Right cardiac atrium (tissue), 5 donors: ENCODE data around the gene FAM83G. TPM values are rescaled to one million over a fixed set of nuclear protein-coding genes. Genes with fewer than 3 reads are reported as not detected.
"Not testable (repeated sequence)": the region's sequence is repeated elsewhere in the genome, so short reads cannot be mapped to it uniquely, and the experiment has no call there.

Source experiments
- ATAC-seq, 2 donors: fragments of 200-7000 bp; cut with Tn5 transposase; one replicate each; pipeline versions ENCODE4 v1.8.0 to v1.9.1; 2020; ENCODE audit warnings: moderate library complexity in 2 of 2, mild to moderate bottlenecking in 1 of 2
- DNase-seq, 3 donors: peaks; one replicate each; pipeline ENCODE4 v3.0.0-alpha.2; 2020
- H3K27ac ChIP-seq: one replicate; pipeline ENCODE4 v1.5.1; 2013; ENCODE audit warnings: mild to moderate bottlenecking, low read length, control low read depth, moderate library complexity
- H3K27me3 ChIP-seq: one replicate; pipeline ENCODE4 v1.6.1; 2013; ENCODE audit not compliant: control insufficient read depth, insufficient read depth
- H3K4me1 ChIP-seq: one replicate; pipeline ENCODE4 v1.6.1; 2013; ENCODE audit warnings: low read length; ENCODE audit not compliant: control insufficient read depth, insufficient read depth
- H3K4me3 ChIP-seq: one replicate; pipeline ENCODE4 v1.5.1; 2013; ENCODE audit warnings: low read length, control low read depth
- H3K9me3 ChIP-seq: one replicate; pipeline ENCODE4 v1.6.1; 2013; ENCODE audit warnings: low read length; ENCODE audit not compliant: control insufficient read depth
- WGBS: extraction: QIAGEN DNeasy Blood & Tissue Kit; methylation state at CpG from one replicate; pipeline ENCODE4 v1.1.7; 2013; 5-methylcytosine and 5-hydroxymethylcytosine counted together
- intact Hi-C, 4 donors: fragments of 100-400 bp; cut with DNase I; formaldehyde crosslinking; loops; one replicate each; pipeline versions ENCODE4 v1.11.0 to v1.14.0; 2022 to 2023
- polyA plus RNA-seq: library from polyadenylated mRNA; stranded (reverse); fragments of 200-250 nt; gene quantifications from one replicate; pipeline ENCODE4 v1.2.3, GENCODE V29; 2013
- total RNA-seq, 4 donors: library from RNA; stranded (reverse); fragmentation: NEBNext Ultra II Directional; extraction: Animal tissue kit (Norgen Biotek cat#: 25700); gene quantifications; one replicate each; pipeline ENCODE4 v1.2.1, GENCODE V29; 2021
- donor health status: healthy with polysubstance abuse.
- donor health status: DM: no; HTN: yes; CAD: no.
- donor health status: DM: no; HTN: no; CAD: no.
- donor health status: DM: no; HTN: yes; CAD: no; lungs with severe emphysema.
- donor health status: DM: yes; HTN: yes; CAD: no.

Gene FAM83G
- total and polyA plus RNA-seq, 5 donors: 18.7 to 40.2 (median 30.3) TPM

- DNase-seq, H3K4me1 ChIP-seq, H3K27me3 ChIP-seq, H3K4me3 ChIP-seq, intact Hi-C loops, H3K9me3 ChIP-seq, H3K27ac ChIP-seq: not testable (repeated sequence)
- peak; percentile 2 to 10 for ATAC-seq
- WGBS: no CpG with 5 or more reads among the region's 12 CpGs
Observed at GRCh38 chr17:19038730-19039129, 34.2 kb upstream of the FAM83G start.

- H3K9me3 ChIP-seq, DNase-seq, H3K4me1 ChIP-seq, H3K27ac ChIP-seq, H3K4me3 ChIP-seq, intact Hi-C loops, H3K27me3 ChIP-seq: not testable (repeated sequence)
- peak; percentile 76 to 79 for ATAC-seq
- WGBS: no CpG with 5 or more reads among the region's 17 CpGs
Observed at GRCh38 chr17:19038007-19038406, 33.4 kb upstream of the FAM83G start.

DNA sequence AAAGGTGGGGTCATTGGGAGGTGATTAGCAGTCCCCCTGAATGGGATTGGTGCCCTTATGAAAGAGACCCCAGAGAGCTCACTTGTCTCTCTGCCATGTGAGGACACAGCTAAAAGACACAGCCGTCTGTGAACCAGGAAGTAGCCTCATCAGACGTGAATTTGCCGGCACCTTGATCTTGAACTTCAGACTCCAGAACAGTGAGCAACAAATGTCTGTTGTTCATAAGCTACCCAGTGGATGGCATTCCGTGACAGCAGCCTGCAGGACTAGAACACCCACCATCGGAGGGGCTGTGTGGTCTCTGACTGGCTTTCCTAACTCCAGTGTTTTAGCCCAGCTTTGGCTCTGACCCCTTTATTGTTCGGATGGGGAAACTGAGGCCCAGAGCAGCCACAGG, 33.0 kb upstream of the FAM83G start:
- H3K9me3 ChIP-seq, intact Hi-C loops, H3K27me3 ChIP-seq, H3K27ac ChIP-seq, DNase-seq, ATAC-seq, H3K4me3 ChIP-seq, H3K4me1 ChIP-seq: not testable (repeated sequence)
- WGBS: no CpG with 5 or more reads among the region's 6 CpGs

DNA sequence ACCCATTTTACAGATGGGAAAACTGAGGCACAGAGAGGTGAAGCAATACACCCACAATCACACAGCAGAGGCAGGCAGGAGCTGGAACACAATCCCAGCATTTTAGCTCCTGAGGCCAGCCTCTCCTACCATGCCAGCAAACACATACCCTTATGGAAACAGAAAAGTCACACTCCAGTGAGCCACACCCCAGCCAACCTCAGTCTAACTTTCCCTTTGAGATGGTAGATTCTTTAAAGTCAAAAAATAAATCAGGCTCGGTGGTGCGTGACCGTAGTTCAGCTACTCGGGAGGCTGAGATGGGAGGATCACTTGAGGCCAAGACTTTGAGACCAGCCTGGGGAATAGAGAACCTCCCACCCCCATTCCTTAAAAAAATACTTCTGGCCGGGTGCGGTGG, 31.6 kb upstream of the FAM83G start:
- ATAC-seq, intact Hi-C loops, DNase-seq, H3K4me3 ChIP-seq, H3K9me3 ChIP-seq, H3K27ac ChIP-seq, H3K4me1 ChIP-seq, H3K27me3 ChIP-seq: not testable (repeated sequence)
- no CpG with 5 or more reads among the region's 6 CpGs for WGBS

- DNase-seq, intact Hi-C loops, H3K9me3 ChIP-seq, H3K4me1 ChIP-seq, H3K27me3 ChIP-seq, H3K4me3 ChIP-seq, H3K27ac ChIP-seq: not testable (repeated sequence)
- 31% methylated on average over 2 of the region's 24 CpGs for WGBS
- ATAC-seq: peak; percentile 87 to 88
Observed at GRCh38 chr17:19032377-19032988, 27.9 kb upstream of the FAM83G start.

- H3K9me3 ChIP-seq, H3K27me3 ChIP-seq, H3K4me1 ChIP-seq, H3K4me3 ChIP-seq, intact Hi-C loops: not testable (repeated sequence)
- ATAC-seq (peak; percentile 80 to 86), DNase-seq (peak; percentile 79 to 84 (median 84))
- peak overlapping the region; percentile 78 for H3K27ac ChIP-seq
- no CpG with 5 or more reads among the region's 4 CpGs for WGBS
Observed at GRCh38 chr17:19031729-19032128, 27.2 kb upstream of the FAM83G start.

DNA sequence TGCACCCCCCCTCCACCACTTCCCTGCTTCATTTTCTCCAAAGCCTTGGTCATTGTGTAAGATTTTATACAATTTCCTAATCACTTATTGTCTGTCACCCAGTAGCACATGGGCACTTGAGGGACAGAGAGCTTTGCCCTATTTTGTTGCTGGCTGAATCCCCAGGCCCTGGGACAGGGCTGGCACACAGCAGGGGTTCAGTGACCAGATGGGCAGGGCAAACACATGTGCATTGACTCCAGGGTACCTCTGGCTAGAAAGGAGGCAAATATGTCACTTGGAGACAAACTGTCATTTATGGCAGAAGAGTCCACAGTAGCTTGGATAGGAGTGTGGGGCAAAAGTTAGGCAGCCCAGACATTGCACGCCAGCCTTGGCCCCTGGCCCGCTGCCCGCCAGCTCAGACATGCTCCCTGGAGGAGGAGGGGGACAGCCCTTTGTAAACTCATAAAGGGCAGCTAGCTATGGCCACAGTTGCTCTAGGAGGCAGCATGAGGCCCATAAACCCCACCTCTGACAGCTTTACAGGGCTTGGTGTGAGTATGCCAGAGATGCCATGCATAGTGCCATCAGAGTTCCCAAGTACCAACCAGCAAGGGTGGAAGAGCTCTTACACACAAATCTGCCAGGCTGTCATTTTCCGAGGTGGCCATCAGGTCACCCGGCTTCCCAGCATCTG, 26.3 kb upstream of the FAM83G start:
- H3K27ac ChIP-seq, H3K4me3 ChIP-seq, H3K27me3 ChIP-seq, intact Hi-C loops, H3K9me3 ChIP-seq, H3K4me1 ChIP-seq, DNase-seq: not testable (repeated sequence)
- 68% methylated on average over 2 of the region's 5 CpGs for WGBS
- peak in 1 of 2 donors; percentile 16 for ATAC-seq

GRCh38 chr17:19029740-19030139, 25.2 kb upstream of the FAM83G start:
- H3K4me1 ChIP-seq, H3K4me3 ChIP-seq, H3K27ac ChIP-seq, H3K27me3 ChIP-seq, DNase-seq, H3K9me3 ChIP-seq, intact Hi-C loops: not testable (repeated sequence)
- ATAC-seq: peak; percentile 2 to 6
- 32% methylated on average over 2 of the region's 5 CpGs for WGBS

GRCh38 chr17:19028671-19029070, 24.1 kb upstream of the FAM83G start:
- DNase-seq, H3K27me3 ChIP-seq, H3K9me3 ChIP-seq, ATAC-seq, intact Hi-C loops, H3K27ac ChIP-seq, H3K4me3 ChIP-seq, H3K4me1 ChIP-seq: not testable (repeated sequence)
- no CpG with 5 or more reads among the region's 11 CpGs for WGBS

- WGBS: 82% methylated on average over 22 of the region's 22 CpGs
- H3K4me3 ChIP-seq: no peak overlapping the region
- no peaks in the 10 kb centered on the region for H3K9me3 ChIP-seq
- DNase-seq (peak; percentile 10 to 50 (median 40)), ATAC-seq (no peak)
- H3K4me1 ChIP-seq: no peaks in the 10 kb centered on the region
- H3K27me3 ChIP-seq: no peaks in the 10 kb centered on the region
- intact Hi-C loops: no loop called here
- H3K27ac ChIP-seq: no peak overlapping the region
Observed at GRCh38 chr17:19024101-19025078, 19.8 kb upstream of the FAM83G start.
